Stimulated activated CD4-positive, alpha-beta T cell treated with anti-CD3 and anti-CD28 coated beads, Interleukin-4, amount 100 ng/mL, for 4 hours (primary cell): ENCODE results near the gene MLLT3.

Source experiments
- DNase-seq, 2 experiments: peaks; one replicate each; pipeline ENCODE4 v3.0.0-alpha.2; 2020

Gene MLLT3

DNA sequence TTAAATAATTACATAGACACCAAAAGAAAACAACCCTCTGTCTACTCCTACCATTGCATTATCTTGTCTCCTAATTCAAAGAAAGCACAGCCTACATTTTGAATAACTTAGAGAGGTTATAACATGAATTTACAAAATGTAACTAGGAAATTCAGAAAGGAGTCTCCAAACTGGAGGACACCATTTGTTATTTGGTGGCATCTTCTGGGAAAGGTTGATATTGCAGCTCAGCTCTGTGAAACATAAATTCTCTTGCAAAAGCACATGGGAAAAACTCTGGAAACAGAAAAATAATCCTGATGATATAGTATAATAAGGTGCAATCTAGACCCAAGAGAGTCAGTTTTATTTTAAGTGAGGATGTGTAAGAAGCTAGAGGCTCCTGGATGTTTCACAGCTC is 215.3 kb downstream of the MLLT3 start:
- no peak for DNase-seq

DNA sequence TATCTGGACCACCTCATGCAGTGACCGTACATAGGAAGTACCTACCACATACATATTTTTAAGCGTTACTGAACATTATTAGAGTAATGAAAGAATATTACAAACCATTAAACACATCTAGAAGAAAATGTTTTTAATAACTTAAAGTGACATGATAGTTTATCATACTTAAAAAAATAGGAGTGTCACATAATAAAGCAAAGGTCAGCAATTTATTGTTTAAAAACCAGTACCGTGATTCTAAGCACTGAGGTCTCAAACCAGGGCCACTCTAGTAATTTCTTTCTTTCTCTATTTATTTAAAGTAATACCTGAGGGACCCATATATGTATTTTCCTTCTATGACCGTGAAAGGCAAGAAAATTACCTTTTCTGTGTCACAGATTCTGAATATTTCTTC is 216.0 kb downstream of the MLLT3 start:
- DNase-seq, result no peak

- no peak for DNase-seq
These were observed 216.7 kb downstream of the MLLT3 start for GRCh38 chr9:20405616-20406015.

GRCh38 chr9:20405078-20405477 is 217.2 kb downstream of the MLLT3 start:
- no peak for DNase-seq

- no peak for DNase-seq
These were observed 218.0 kb downstream of the MLLT3 start for GRCh38 chr9:20404192-20404813.

- DNase-seq, result no peak
These were observed 219.0 kb downstream of the MLLT3 start for GRCh38 chr9:20403346-20403745.

- DNase-seq, result no peak
These were observed 219.9 kb downstream of the MLLT3 start for GRCh38 chr9:20402273-20402875.

DNA sequence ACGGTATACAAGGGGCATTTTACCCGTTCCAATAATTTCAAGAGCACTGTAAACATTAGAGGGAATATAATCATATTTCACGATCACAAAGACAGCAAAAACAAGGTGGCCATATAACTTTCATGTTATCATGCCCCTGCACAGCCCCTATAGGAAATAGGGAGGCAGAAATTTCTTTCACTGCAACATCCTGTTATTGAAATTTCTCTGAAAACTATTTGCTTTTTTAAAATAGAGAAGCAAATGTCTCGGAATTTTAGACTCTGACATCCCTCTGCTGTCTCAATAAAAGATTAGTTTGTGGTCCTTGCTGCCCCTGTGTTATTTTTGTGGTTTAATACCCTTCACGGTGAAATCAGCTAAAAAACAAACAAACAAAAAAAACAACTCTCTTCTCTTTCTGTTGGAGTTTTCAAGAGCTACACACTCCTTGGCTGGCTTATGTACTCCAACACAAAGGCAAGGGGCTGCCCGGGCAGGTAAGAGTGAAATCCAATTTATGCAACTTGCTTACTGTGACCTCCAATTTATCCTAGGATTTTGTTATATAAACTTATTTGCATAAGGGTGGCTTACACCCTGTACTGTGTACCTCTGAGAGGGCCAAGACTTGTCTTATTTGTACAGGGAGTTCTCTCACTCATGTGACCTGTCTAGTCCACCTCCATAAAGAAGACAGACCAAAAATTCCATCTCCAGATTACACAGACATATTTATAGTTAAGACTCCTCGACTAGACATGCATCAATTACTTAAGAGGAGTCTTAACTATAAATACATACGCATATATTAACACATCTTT is 223.6 kb downstream of the MLLT3 start:
- DNase-seq, result no peak

DNA sequence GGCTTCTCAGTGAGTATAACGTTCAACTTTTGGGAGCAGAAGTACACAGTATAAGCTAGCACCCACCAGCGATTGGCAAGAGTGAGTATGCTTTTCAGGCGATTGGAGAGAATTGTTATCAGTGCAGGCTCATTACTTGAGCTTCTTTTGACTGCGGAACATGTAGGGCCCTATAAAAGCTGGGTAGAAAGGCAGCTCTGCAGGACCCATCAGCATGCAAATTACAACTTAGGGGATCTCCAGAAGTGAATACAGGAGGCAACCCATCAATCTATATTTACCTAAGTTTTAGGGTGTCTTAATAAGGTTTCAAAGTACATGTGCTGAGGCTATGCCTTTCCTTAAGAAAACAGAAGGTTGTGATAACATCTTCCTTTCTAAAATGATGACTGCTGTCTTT is 225.0 kb downstream of the MLLT3 start:
- DNase-seq, result no peak

DNA sequence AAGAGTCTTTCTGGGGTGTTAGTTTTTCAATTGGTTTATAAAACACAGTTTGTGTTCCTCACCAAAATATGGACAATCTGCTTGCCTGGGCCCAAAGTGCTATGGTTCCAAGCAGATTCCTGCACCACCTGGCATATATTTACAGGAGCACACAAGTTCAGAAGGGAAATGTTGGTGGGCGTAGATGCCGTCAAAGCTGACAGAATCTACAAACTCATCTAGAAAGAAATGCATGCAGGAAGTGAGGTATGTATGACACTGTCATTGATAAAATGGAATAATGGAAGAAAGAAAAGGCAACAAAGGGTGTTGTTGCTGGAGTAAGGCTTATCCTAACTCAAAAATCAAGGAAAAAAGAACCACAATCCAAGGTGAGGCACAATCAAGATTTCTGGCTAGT is 225.8 kb downstream of the MLLT3 start:
- DNase-seq, result peak in 1 of 2 experiments; percentile 12

- DNase-seq, result no peak
These were observed 226.6 kb downstream of the MLLT3 start for GRCh38 chr9:20395651-20396050.

DNA sequence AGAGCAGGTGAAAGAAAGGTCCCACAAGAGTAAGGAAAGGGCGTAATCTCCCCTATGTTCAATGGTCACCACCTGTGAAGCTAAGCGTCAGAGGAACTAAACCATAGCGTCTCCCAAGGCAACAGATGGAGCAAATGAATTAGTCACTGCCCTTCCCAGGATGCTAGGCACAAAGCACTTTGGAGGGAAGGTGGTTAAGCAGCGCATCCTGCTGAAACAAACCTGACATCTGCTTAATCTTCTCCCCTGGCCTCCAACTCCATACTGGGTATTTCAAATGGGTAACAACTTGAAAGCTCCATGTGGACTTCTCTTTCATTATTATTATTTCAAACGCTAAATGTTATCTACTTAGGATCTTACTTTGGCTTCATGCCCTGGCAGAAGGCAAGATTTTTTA is 227.3 kb downstream of the MLLT3 start:
- DNase-seq, result no peak

- no peak for DNase-seq
These were observed 231.1 kb downstream of the MLLT3 start for GRCh38 chr9:20391208-20391607.

- DNase-seq, result no peak
These were observed 231.9 kb downstream of the MLLT3 start for GRCh38 chr9:20390400-20390799.

GRCh38 chr9:20387062-20387461 is 235.2 kb downstream of the MLLT3 start:
- no peak for DNase-seq

GRCh38 chr9:20384642-20385041 is 237.7 kb downstream of the MLLT3 start:
- DNase-seq, result no peak

GRCh38 chr9:20382460-20383071 is 239.7 kb downstream of the MLLT3 start:
- DNase-seq, result no peak

DNA sequence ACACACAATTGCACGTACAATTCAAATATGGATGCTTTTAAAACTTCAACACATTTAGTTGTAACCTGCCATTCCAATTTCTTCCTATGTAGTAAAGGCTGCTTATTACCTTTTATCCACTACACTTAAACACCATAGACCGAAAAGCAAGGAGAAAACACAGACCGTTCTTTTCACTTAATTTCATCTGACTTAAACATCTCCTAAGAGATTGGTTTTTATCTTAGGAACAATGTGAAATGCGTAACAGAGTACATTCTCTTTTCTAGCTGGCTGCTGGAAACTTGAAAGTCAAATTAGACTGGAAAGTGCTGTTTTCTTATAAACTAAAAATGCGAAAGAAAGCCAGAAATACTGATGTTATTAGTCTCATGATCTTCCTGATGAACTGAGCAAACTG is 241.8 kb downstream of the MLLT3 start:
- no peak for DNase-seq

- DNase-seq, result no peak
These were observed 242.5 kb downstream of the MLLT3 start for GRCh38 chr9:20379804-20380225.

GRCh38 chr9:20378851-20379250 is 243.4 kb downstream of the MLLT3 start:
- no peak for DNase-seq

DNA sequence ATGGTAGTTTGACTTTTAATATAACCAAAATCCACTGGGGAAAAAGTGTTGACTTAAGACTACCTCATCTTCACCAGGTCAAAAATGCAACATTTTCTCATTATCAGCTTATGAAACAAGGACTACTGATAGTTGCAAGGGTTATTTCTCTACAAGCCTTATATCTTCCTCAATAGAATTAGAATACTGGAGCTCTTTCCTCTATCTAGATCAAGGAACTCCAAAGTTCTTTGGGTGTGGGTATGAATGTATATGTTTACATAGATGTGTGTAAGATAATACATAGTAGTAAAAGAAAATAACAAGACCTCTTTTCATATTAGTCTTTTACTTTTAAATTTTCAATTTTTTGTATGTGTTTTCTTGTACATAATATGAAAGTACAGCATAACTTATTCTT is 244.5 kb downstream of the MLLT3 start:
- DNase-seq, result no peak

GRCh38 chr9:20376731-20377375 is 245.4 kb downstream of the MLLT3 start:
- no peak for DNase-seq

GRCh38 chr9:20376042-20376441 is 246.3 kb downstream of the MLLT3 start:
- DNase-seq, result no peak
